ENCODE measurements around the gene SNAP47. TPM values are rescaled to one million over a fixed set of nuclear protein-coding genes. Genes with fewer than 3 reads are reported as not detected.

The SNAP47 gene
- total and polyA plus RNA-seq, 9 of the 15 experiments (the other 6 are each of a cell fraction or from before 2014, with no cell fraction given): 2.5 to 41.3 (median 32.6) TPM

DNA sequence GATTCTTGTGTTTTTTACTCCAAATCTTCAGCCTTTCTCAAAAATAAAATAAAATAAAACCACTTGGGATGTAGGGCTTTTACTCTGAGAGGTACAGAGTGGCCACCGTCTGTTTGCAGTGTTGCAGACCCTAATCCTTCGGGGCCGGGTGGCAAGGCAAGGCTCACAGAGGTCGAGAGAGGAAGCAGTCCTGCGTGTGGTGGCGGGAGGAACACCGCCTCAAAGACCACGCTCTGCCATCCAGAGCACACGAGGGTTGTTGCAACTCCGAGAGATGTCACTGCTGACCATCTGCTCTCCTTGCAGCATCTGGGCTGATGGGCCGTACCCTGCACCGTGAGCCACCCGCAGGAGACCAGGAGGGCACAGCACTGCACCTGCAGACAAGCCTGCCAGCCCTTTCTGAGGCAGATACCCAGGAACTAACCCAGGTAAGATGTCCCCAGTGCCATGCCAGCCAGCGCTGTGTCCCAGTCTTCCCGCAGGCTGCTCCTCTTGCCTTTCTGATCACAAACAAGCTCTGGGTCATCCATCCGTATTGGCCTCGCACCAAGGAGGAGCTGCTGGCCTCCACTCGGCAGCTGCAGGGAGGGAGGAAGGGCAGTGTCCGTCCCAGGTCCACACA, 31.5 kb downstream of the SNAP47 start:
- TF ChIP-seq ZBTB33 (CRISPR knock-in tag; IDR thresholded peaks at IDR 0.05) (peak; percentile 13; the same call in 1 of the 2 replicates), POLR2G (IDR thresholded peaks at IDR 0.05; ENCODE audit: low read depth, low read length) (no peak)
- FAIRE-seq: no peak
- Histone ChIP-seq H3K9me1 (ENCODE audit: control insufficient read depth, insufficient read depth, low read length) (peaks cover 13% of the 10 kb centered on the region), H3K4me1 (replicated peaks in 1 of 2; ENCODE audit: control insufficient read depth in 2 of 2, insufficient read depth in 2 of 2, low read length in 2 of 2) (peaks cover 5 to 23% of the 10 kb centered on the region in 2 experiments), H3K4me3 (no peak overlapping the region), H3K9me3 (replicated peaks; ENCODE audit: control insufficient read depth, insufficient read depth, low read depth, low read length) (no peaks in the 10 kb centered on the region), H3K4me2 (ENCODE audit: insufficient read depth, low read length) (no peak overlapping the region), H3K36me3 (ENCODE audit: control insufficient read depth, insufficient read depth, low read length) (peaks cover 59% of the 10 kb centered on the region; the same call in 2 of the 3 replicates), H3K79me2 (ENCODE audit: control insufficient read depth, insufficient read depth, low read length) (peaks cover 9% of the 10 kb centered on the region; the same call in 2 of the 3 replicates), H2AFZ (ENCODE audit: low read depth, low read length) (no peak overlapping the region), H3K9ac (ENCODE audit: insufficient read depth in 1 of 2, low read depth in 2 of 2, low read length in 2 of 2) (no peak overlapping the region), H3K27ac (ENCODE audit: extremely low read depth, low read depth, low read length) (no peak overlapping the region), H4K20me1 (replicated peaks; ENCODE audit: control insufficient read depth, insufficient read depth, low read length) (peaks cover 14% of the 10 kb centered on the region; the same call in 1 of the 2 replicates), H3K27me3 (ENCODE audit: control insufficient read depth in 2 of 2, insufficient read depth in 2 of 2, low read length in 2 of 2) (no peaks in the 10 kb centered on the region)
- ChIA-PET CTCF (ENCODE audit: low intra/inter-chr PET ratio) (no interaction called here), POLR2A (interaction anchor here (0.6 kb wide), 4 partner anchors 9 to 285 kb away, joined by 3 to 4 read pairs (median 3); no protein-coding TSS in a partner anchor)
- 94% methylated on average over 19 of the region's 19 CpGs for WGBS (ENCODE audit: insufficient coverage, low coverage, missing lambda C conversion rate)
- in situ Hi-C loops (cut with MboI): loop anchor here (10.0 kb wide), 1 partner anchor 168 kb away; no protein-coding TSS in a partner anchor
- ATAC-seq: no peak
- no peak for DNase-seq (ENCODE audit: extremely low read depth in 1 of 4, low spot score in 3 of 4)
- intact Hi-C loops (cut with micrococcal nuclease): no loop called here
- BruUV-seq (replicated peaks): no TSS peak
